RWPE2 (cell line): Measurements from ENCODE around the gene PHC2.

Experiments
- ATAC-seq: fragments of 200-7000 bp; cut with Tn5 transposase; 3 replicates; pipeline ENCODE4 v1.9.1; 2021; ENCODE audit warnings: low read depth
- DNase-seq: peaks from one replicate; pipeline ENCODE4 v3.0.0-alpha.2; 2020; ENCODE audit warnings: low spot score
- H3K27ac ChIP-seq: fragments of 450-650 bp; 2 replicates; pipeline ENCODE4 v1.5.1; 2017; ENCODE audit warnings: mild to moderate bottlenecking; ENCODE audit not compliant: poor library complexity, severe bottlenecking
- H3K27me3 ChIP-seq: fragments of 250-450 bp; sonication (Bioruptor Pico); 2 replicates; pipeline ENCODE4 v1.5.1; 2021; ENCODE audit warnings: mild to moderate bottlenecking, moderate library complexity; ENCODE audit not compliant: insufficient read depth, poor library complexity, severe bottlenecking
- H3K36me3 ChIP-seq: fragments of 250-450 bp; sonication (Bioruptor Pico); 2 replicates; pipeline ENCODE4 v1.5.1; 2020; ENCODE audit warnings: low read depth, mild to moderate bottlenecking, moderate library complexity
- H3K4me1 ChIP-seq: fragments of 250-450 bp; sonication (Bioruptor Pico); 2 replicates; pipeline ENCODE4 v1.5.1; 2021; ENCODE audit warnings: mild to moderate bottlenecking, moderate library complexity; ENCODE audit not compliant: insufficient read depth, poor library complexity, severe bottlenecking
- H3K4me3 ChIP-seq: fragments of 250-450 bp; sonication (Bioruptor Pico); 2 replicates; pipeline ENCODE4 v1.5.1; 2021; ENCODE audit warnings: mild to moderate bottlenecking, moderate library complexity; ENCODE audit not compliant: severe bottlenecking
- H3K9me3 ChIP-seq: fragments of 250-450 bp; sonication (Bioruptor Pico); 2 replicates; pipeline ENCODE4 v1.5.1; 2021; ENCODE audit warnings: mild to moderate bottlenecking, moderate library complexity; ENCODE audit not compliant: severe bottlenecking
- TF ChIP-seq, protein P1 (sequence below): fragments of 450-650 bp; IDR thresholded peaks from one replicate; pipeline ENCODE4 v1.5.1; 2017; ENCODE audit warnings: mild to moderate bottlenecking, moderate library complexity; ENCODE audit not compliant: poor library complexity, severe bottlenecking

PHC2 gene

GRCh38 chr1:33370827-33371226, 60.1 kb downstream of the PHC2 start:
- TF ChIP-seq, protein P1, sequence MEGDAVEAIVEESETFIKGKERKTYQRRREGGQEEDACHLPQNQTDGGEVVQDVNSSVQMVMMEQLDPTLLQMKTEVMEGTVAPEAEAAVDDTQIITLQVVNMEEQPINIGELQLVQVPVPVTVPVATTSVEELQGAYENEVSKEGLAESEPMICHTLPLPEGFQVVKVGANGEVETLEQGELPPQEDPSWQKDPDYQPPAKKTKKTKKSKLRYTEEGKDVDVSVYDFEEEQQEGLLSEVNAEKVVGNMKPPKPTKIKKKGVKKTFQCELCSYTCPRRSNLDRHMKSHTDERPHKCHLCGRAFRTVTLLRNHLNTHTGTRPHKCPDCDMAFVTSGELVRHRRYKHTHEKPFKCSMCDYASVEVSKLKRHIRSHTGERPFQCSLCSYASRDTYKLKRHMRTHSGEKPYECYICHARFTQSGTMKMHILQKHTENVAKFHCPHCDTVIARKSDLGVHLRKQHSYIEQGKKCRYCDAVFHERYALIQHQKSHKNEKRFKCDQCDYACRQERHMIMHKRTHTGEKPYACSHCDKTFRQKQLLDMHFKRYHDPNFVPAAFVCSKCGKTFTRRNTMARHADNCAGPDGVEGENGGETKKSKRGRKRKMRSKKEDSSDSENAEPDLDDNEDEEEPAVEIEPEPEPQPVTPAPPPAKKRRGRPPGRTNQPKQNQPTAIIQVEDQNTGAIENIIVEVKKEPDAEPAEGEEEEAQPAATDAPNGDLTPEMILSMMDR: no peak
- DNase-seq (no peak), ATAC-seq (no peak)
- no peak overlapping the region for H3K27ac ChIP-seq
- H3K9me3 ChIP-seq: no peaks in the 10 kb centered on the region
- H3K4me1 ChIP-seq: peaks cover 10% of the 10 kb centered on the region
- H3K4me3 ChIP-seq: no peak overlapping the region
- H3K27me3 ChIP-seq: no peaks in the 10 kb centered on the region
- H3K36me3 ChIP-seq: peaks cover 22% of the 10 kb centered on the region

GRCh38 chr1:33370301-33370700, 60.6 kb downstream of the PHC2 start:
- no peak for DNase-seq
- Histone ChIP-seq H3K4me3 (no peak overlapping the region), H3K27me3 (no peaks in the 10 kb centered on the region), H3K4me1 (peaks cover 10% of the 10 kb centered on the region), H3K27ac (no peak overlapping the region), H3K9me3 (no peaks in the 10 kb centered on the region), H3K36me3 (peaks cover 23% of the 10 kb centered on the region)
- peak; percentile 35; the same call in 1 of the 3 replicates for ATAC-seq
- TF ChIP-seq, protein P1: no peak

DNA sequence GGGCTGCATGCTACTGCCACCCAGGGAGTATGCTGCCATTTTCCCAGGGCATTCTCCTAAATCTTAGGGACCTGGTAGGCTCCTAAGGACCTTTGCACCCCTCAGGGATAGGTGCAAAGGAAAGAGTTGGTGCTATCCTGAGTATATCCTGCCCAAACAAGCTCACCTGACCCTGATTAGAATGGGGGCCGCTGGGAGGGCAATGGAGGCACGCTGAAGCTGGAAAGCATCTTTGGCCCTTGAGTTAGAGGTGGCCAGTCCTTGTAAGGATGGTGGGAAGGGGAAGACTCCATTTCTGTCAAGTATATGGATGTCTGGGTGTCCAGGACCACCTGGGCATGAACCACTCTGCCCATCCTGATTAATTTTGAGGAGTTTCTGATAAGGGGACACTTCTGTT, 61.1 kb downstream of the PHC2 start:
- DNase-seq (no peak), ATAC-seq (no peak)
- no peak overlapping the region for H3K27ac ChIP-seq
- no peaks in the 10 kb centered on the region for H3K9me3 ChIP-seq
- peaks cover 10% of the 10 kb centered on the region for H3K4me1 ChIP-seq
- TF ChIP-seq, protein P1: no peak
- peaks cover 23% of the 10 kb centered on the region for H3K36me3 ChIP-seq
- H3K4me3 ChIP-seq: no peak overlapping the region
- no peaks in the 10 kb centered on the region for H3K27me3 ChIP-seq

DNA sequence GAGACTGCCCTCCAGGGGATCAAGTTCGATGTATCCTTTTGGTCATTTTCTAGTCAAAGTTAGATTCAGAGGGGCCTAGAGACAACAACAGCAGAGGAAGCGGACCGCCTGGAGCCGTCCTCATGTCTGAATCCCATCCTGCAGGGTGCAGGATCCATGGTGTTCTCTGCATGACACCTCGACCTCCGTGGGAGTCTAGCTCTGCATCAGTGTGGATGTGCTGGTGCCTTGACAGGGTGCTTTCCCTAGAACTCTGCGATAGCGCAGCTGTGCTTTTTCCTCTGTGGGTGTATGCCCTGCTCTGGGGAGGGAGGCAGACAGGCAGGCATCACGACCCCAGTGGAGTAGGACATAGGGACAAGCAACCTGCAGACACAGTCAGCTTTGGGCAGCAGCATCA, 61.8 kb downstream of the PHC2 start:
- H3K4me3 ChIP-seq: no peak overlapping the region
- no peaks in the 10 kb centered on the region for H3K27me3 ChIP-seq
- peaks cover 10% of the 10 kb centered on the region for H3K4me1 ChIP-seq
- peaks cover 23% of the 10 kb centered on the region for H3K36me3 ChIP-seq
- no peaks in the 10 kb centered on the region for H3K9me3 ChIP-seq
- DNase-seq: no peak
- TF ChIP-seq, protein P1: no peak
- H3K27ac ChIP-seq: no peak overlapping the region
- ATAC-seq: no peak

GRCh38 chr1:33368431-33368830, 62.5 kb downstream of the PHC2 start:
- H3K4me1 ChIP-seq: peaks cover 10% of the 10 kb centered on the region
- DNase-seq (no peak), ATAC-seq (no peak)
- H3K4me3 ChIP-seq: no peak overlapping the region
- H3K9me3 ChIP-seq: no peaks in the 10 kb centered on the region
- H3K27ac ChIP-seq: no peak overlapping the region
- H3K36me3 ChIP-seq: peaks cover 23% of the 10 kb centered on the region
- H3K27me3 ChIP-seq: no peaks in the 10 kb centered on the region
- TF ChIP-seq, protein P1: no peak
